NOMO-1 (cell line): ENCODE measurements around the gene RBBP8.
"Not testable (repeated sequence)": the region's sequence is repeated elsewhere in the genome, so short reads cannot be mapped to it uniquely, and the experiment has no call there.

Experiments
- DNase-seq, 2 experiments: peaks; one replicate each; lab custom pipeline; 2025; ENCODE audit not compliant: unreplicated experiment in 2 of 2; lab: John Stamatoyannopoulos, UW

The RBBP8 gene

GRCh38 chr18:22933206-22933965 is at the start of gene RBBP8:
RBBP8 (plus strand) TSS chr18:22933328; CDS start chr18:22936852, 3,524 bp downstream.
- DNase-seq, result peak; percentile 79 to 88

DNA sequence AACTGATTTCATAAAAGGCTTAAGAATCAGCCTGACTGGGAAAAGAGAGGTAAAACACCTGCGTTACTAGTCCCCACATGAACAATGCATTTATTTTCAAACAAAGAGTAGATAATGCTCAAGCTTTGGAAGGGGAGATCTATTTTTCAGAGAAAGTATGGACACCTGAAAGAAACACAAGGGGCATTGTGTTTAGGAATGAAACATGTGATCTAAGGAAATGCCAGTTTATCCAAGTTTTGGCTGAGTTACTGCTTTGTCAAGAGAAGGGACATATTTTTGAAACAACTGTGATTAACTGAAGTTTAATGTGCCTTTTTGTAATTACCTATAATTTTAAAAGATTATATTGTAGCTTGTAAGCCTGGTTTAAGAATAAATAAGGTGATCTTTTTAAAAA is 49.3 kb upstream of the RBBP8 start:
- no peak for DNase-seq

DNA sequence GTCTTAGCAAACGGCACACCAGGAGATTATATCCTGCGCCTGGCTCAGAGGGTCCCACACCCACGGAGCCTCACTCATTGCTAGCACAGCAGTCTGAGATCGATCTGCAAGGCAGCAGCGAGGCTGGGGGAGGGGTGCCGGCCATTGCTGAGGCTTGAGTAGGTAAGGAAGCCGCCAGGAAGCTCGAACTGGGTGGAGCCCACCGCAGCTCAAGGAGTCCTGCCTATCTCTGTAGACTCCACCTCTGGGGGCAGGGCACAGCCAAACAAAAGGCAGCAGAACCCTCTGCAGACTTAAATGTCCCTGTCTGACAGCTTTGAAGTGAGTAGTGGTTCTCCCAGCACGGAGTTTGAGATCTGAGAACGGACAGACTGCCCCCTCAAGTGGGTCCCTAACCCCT is 47.4 kb upstream of the RBBP8 start:
- not testable (repeated sequence) for DNase-seq

- DNase-seq, result no peak
Observed at GRCh38 chr18:22899421-22899820, 33.7 kb upstream of the RBBP8 start.

- no peak for DNase-seq
Observed at GRCh38 chr18:22900558-22901238, 32.4 kb upstream of the RBBP8 start.

- DNase-seq, result no peak
Observed at GRCh38 chr18:22902093-22902492, 31.0 kb upstream of the RBBP8 start.

DNA sequence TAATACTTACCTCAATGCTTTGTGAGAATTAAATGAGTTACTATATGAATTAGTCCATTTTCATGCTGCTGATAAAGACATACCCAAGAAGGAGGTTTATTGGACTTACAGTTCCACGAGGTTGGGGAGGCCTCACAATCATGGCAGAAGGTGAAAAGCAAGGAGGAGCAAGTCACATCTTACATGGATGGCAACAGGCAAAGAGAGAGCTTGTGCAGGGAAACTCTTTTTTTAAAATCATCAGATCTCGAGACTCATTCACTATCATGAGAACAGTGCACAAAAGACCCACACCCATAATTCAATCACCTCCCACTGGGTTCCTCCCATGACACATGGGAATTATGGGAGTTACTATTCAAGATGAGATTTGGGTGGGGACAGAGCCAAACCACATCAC is 29.9 kb upstream of the RBBP8 start:
- not testable (repeated sequence) for DNase-seq

DNA sequence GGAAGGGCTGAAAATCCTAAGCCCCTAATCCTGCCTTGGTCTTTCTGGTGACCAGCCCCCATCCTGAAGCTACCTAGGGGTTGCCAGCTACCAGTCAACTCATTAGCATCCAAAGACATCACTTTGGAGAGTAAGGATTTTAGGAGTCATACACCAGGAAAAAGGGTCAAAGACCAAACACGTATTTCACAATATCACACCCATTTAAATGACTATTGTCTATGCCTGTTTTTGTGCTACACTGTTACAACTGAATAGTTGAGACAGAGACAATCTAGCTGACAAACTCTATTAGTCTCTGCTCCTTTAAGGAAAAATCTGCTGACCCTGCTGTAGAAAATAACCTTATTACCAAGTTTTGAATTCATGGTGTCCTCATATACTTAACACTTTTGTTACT is 21.0 kb upstream of the RBBP8 start:
- no peak for DNase-seq

DNA sequence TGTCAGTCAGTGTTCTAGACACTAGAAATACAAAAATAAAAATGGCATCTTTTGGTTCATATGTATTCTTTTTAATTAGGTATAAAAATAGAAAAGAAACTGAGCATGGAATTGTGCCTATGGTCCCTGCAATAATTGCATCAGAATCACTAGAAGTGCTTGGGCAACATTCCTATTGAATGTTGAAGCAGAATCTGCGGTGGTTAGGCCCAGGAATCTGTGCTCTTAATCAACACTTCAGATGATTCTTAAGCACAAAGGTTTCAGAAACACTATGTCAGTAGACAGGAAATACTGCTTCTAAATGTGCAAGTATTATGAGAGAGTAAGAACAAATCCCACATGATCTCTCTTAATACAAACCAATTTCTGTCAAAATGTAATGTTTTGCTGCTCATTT is 20.3 kb upstream of the RBBP8 start:
- DNase-seq, result no peak

- no peak for DNase-seq
Observed at GRCh38 chr18:22913861-22914260, 19.3 kb upstream of the RBBP8 start.

DNA sequence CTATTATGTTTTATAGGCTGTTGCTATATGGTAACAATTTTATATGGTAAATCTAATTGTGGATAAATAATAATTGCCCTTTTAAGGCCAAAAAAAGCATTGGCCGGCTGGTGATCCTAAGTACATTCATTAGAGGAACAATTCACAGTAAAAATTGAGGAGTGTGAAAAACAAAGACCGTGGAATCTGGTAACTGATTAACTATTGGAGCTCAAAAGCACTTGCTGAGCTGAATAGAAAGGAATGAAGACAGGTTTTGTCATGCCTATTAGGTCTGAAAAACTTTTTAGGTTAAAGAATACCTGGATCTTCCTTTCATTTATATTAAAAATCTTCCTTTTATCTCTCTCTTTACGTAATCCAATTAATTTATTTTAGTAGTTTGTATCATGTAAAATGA is 18.5 kb upstream of the RBBP8 start:
- DNase-seq, result no peak

DNA sequence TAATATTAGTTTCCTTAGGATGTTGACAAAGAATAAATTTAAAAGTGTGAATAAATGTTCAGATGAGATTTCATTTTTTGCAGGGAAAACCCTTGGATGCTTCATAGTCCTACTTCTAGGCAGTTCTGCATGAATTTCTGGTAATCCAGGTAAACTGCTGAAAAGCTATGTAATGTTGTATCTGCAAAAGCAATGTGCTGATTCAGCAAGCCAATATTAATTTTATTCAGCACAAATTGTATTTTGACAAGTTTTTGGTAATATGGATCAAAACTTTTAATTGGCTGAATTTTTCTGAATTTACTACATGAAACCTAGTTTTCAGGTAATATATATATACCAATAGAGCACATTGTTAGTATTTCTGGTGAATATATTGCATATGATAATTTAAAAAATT is 17.8 kb upstream of the RBBP8 start:
- no peak for DNase-seq

GRCh38 chr18:22921772-22922171 is 11.4 kb upstream of the RBBP8 start:
- no peak for DNase-seq

- DNase-seq, result no peak
Observed at GRCh38 chr18:22924589-22924988, 8.5 kb upstream of the RBBP8 start.

- DNase-seq, result no peak
Observed at GRCh38 chr18:22926454-22926853, 6.7 kb upstream of the RBBP8 start.

- DNase-seq, result no peak
Observed at GRCh38 chr18:22928339-22928738, 4.8 kb upstream of the RBBP8 start.

DNA sequence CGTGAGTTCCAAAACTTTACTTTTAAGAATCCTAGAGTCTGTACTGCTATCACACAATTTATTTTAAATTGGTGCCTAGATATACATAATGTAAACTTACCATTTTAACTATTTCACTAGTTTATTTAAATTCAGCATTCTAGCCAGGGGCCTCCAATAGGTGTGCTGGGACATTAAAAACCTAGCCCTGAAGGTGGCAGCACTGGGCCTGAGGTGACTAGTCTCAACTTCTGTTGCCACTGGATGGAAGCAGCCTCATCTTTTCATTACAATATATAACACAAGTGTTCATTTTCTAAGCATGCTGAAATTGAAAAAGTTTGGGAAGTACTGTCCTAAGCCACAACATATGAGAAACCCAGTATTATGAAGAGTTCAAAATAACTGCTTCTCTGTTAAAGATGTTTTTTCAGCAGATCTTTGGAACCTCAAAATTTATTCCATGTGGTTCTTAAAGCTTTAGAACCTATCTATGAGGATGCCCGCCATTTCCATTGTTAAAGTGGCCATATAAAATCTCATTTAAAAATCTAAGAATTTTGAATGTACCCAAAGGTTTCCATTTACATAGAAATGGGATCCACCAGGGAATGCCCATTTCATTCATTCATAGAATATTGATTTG is 2.9 kb upstream of the RBBP8 start:
- DNase-seq, result peak; percentile 49 to 70

DNA sequence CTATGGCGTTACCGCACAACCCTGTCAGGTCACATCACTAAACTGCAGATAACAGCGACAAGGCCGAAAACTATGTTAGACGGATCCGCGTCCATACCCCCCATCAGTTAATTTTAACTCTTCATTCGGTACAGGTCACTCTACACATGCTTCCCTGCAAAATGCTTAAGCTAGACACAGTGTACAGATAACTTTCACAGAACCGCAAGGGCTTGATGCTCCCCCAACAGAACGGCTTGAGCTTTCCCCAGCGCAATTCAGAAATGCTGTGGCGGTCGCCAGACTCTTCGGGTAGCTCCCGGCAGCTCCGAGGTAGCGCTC is 283 bp upstream of the RBBP8 start:
- DNase-seq, result peak in 1 of 2 experiments; percentile 46

GRCh38 chr18:22933966-22934423 is 867 bp downstream of the RBBP8 start:
- DNase-seq, result peak in 1 of 2 experiments; percentile 44

DNA sequence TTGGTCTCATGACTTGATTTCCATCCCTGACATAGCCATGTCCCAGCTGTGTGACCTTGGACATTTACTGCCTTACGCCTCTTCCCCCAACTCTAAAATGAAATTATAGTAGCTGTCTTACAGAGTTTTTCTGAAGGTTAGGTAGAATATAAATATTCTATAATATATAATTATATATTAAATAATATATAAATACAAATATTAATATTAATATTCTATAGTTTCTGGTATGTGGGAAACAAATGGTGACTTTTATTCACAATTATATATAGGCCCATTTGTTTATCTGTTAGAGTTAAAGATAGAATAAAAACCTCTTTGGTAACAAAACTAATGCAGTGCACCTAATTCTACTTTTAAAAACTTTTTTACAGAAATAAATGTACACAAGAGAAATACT is 1.7 kb downstream of the RBBP8 start:
- DNase-seq, result no peak

- DNase-seq, result no peak
Observed at GRCh38 chr18:22935431-22935830, 2.3 kb downstream of the RBBP8 start.

DNA sequence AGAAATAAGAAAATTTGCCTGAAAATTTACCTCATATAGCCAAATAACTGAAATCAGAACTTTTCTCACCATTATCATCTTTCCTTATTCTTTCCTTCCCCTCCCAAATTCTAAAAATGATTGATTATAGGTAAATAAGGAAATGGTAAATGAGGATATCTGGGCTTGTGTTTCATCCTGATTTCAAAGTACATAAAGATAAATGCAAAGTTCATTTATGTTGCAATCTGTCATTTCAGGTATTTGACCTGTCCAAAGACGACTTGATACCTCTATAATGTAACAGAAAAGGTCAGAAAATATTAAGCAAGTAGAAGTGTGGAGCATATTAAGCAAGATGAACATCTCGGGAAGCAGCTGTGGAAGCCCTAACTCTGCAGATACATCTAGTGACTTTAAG is 3.4 kb downstream of the RBBP8 start:
- DNase-seq, result no peak
